Measurements from ENCODE around the gene DES.

DNA sequence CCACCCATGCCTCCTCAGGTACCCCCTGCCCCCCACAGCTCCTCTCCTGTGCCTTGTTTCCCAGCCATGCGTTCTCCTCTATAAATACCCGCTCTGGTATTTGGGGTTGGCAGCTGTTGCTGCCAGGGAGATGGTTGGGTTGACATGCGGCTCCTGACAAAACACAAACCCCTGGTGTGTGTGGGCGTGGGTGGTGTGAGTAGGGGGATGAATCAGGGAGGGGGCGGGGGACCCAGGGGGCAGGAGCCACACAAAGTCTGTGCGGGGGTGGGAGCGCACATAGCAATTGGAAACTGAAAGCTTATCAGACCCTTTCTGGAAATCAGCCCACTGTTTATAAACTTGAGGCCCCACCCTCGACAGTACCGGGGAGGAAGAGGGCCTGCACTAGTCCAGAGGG, 803 bp upstream of the DES start:
- TF ChIP-seq, protein P1, sequence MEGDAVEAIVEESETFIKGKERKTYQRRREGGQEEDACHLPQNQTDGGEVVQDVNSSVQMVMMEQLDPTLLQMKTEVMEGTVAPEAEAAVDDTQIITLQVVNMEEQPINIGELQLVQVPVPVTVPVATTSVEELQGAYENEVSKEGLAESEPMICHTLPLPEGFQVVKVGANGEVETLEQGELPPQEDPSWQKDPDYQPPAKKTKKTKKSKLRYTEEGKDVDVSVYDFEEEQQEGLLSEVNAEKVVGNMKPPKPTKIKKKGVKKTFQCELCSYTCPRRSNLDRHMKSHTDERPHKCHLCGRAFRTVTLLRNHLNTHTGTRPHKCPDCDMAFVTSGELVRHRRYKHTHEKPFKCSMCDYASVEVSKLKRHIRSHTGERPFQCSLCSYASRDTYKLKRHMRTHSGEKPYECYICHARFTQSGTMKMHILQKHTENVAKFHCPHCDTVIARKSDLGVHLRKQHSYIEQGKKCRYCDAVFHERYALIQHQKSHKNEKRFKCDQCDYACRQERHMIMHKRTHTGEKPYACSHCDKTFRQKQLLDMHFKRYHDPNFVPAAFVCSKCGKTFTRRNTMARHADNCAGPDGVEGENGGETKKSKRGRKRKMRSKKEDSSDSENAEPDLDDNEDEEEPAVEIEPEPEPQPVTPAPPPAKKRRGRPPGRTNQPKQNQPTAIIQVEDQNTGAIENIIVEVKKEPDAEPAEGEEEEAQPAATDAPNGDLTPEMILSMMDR (IDR thresholded peaks at IDR 0.05; ENCODE audit: low read depth, low read length): no peak
- no peak for TF ChIP-seq EZH2phosphoT487 (IDR thresholded peaks at IDR 0.05; ENCODE audit: low read depth)
